HCT116 (cell line): ENCODE measurements around the gene IFI30. TPM values are rescaled to one million over a fixed set of nuclear protein-coding genes. Genes with fewer than 3 reads are reported as not detected.

ENCODE experiments used
- ATAC-seq: fragments of 200-7000 bp; cut with Tn5 transposase; 2 replicates; pipeline ENCODE4 v1.9.1; 2020; ENCODE audit warnings: mild to moderate bottlenecking, moderate library complexity
- BruUV-seq: library from RNA; stranded (reverse); fragments of 400-500 nt; replicated peaks from 2 replicates; lab custom pipeline; 2021; lab: Mats Ljungman, UMichigan
- CTCF ChIA-PET: fragments of 300-600 bp; sonication (Branson Sonifier 250); formaldehyde crosslinking; loops from one replicate; lab custom pipeline; 2021; ENCODE audit warnings: antibody characterized with exemption; lab: Charles Lee
- POLR2A ChIA-PET: fragments of 300-600, 350-600 bp; sonication (Branson Sonifier 250); formaldehyde crosslinking; loops from one replicate; lab custom pipeline; 2021; ENCODE audit warnings: antibody characterized with exemption; lab: Charles Lee
- RAD21 ChIA-PET, 2 experiments: fragments of 300-600 bp; sonication (Branson Sonifier 250); formaldehyde crosslinking; loops; one replicate each; lab custom pipeline; 2023; ENCODE audit warnings: low total read pairs in 2 of 2; ENCODE audit not compliant: uncharacterized antibody in 2 of 2, unreplicated experiment in 2 of 2, low non-redundant PET in 1 of 2; lab: Charles Lee
- DNase-seq: peaks from one replicate; pipeline ENCODE4 v3.0.0-alpha.2; 2010; ENCODE audit warnings: low read depth, low spot score
- H2AFZ ChIP-seq: fragments of 200-600 bp; shearing (Covaris generic), sonication (generic); 2 replicates; pipeline ENCODE4 v1.6.1; 2017; ENCODE audit warnings: low read depth, mixed run types, mixed read lengths, antibody characterized with exemption, low read length; ENCODE audit not compliant: poor library complexity, severe bottlenecking
- H3K27ac ChIP-seq: 2 replicates; pipeline ENCODE4 v1.5.1; 2012; ENCODE audit warnings: low read depth, low read length
- H3K27me3 ChIP-seq: fragments of 200-600 bp; sonication (generic); 2 replicates; pipeline ENCODE4 v1.6.1; 2016; ENCODE audit warnings: mixed run types, low read length, mixed read lengths; ENCODE audit not compliant: insufficient read depth
- H3K36me3 ChIP-seq, 2 experiments: fragments of 200-500 bp in 1 of 2; fragments of 200-600 bp in 1 of 2; sonication (Bioruptor generic) in 1 of 2; sonication (generic) in 1 of 2; 2 replicates each; pipeline versions ENCODE4 v1.5.1 to v1.6.1; 2014 to 2016; ENCODE audit warnings: low read length in 2 of 2, inconsistent platforms in 1 of 2, mixed read lengths in 1 of 2, mixed run types in 1 of 2; ENCODE audit not compliant: insufficient read depth in 2 of 2, control insufficient read depth in 1 of 2
- H3K4me1 ChIP-seq, 2 experiments: fragments of 200-600 bp in 1 of 2; sonication (generic) in 1 of 2; 2 replicates each; pipeline versions ENCODE4 v1.5.1 to v1.6.1; 2012 to 2017; ENCODE audit warnings: low read length in 2 of 2, inconsistent platforms in 1 of 2, mild to moderate bottlenecking in 1 of 2, mixed read lengths in 1 of 2, mixed run types in 1 of 2, moderate library complexity in 1 of 2; ENCODE audit not compliant: insufficient read depth in 2 of 2, control insufficient read depth in 1 of 2
- H3K4me2 ChIP-seq: fragments of 200-600 bp; sonication (generic); 2 replicates; pipeline ENCODE4 v1.6.1; 2017; ENCODE audit warnings: mixed run types, low read length, mixed read lengths
- H3K4me3 ChIP-seq, 2 experiments: fragments of 200-600 bp in 1 of 2; sonication (generic) in 1 of 2; replicated peaks in 1 of 2; 2 replicates each; pipeline ENCODE4 v1.5.1; 2011 to 2016; ENCODE audit warnings: low read length in 2 of 2, control low read depth in 1 of 2, low read depth in 1 of 2, mild to moderate bottlenecking in 1 of 2, mixed read lengths in 1 of 2, mixed run types in 1 of 2
- H3K79me2 ChIP-seq: fragments of 200-600 bp; sonication (generic); 2 replicates; pipeline ENCODE4 v1.6.1; 2017; ENCODE audit warnings: mild to moderate bottlenecking, mixed run types, low read length, moderate library complexity, mixed read lengths; ENCODE audit not compliant: insufficient read depth
- H3K9ac ChIP-seq: fragments of 200-600 bp; sonication (generic); 2 replicates; pipeline ENCODE4 v1.6.1; 2016; ENCODE audit warnings: low read length, mixed read lengths
- H3K9me2 ChIP-seq: fragments of 200-600 bp; sonication (generic), shearing (Covaris generic); 2 replicates; pipeline ENCODE4 v1.6.1; 2017; ENCODE audit warnings: mixed run types, mild to moderate bottlenecking, moderate library complexity; ENCODE audit not compliant: insufficient read depth
- H3K9me3 ChIP-seq, 2 experiments: fragments of 200-500 bp in 1 of 2; fragments of 200-600 bp in 1 of 2; sonication (Bioruptor generic) in 1 of 2; sonication (generic) in 1 of 2; 2 replicates each; pipeline ENCODE4 v1.6.1; 2014 to 2017; ENCODE audit warnings: low read length in 2 of 2, mixed read lengths in 2 of 2, inconsistent platforms in 1 of 2, low read depth in 1 of 2, mild to moderate bottlenecking in 1 of 2, mixed run types in 1 of 2, moderate library complexity in 1 of 2; ENCODE audit not compliant: control insufficient read depth in 1 of 2, insufficient read depth in 1 of 2
- H4K20me1 ChIP-seq: fragments of 200-600 bp; sonication (generic), shearing (Covaris generic); 2 replicates; pipeline ENCODE4 v1.6.1; 2017; ENCODE audit warnings: mixed run types, mild to moderate bottlenecking, moderate library complexity; ENCODE audit not compliant: insufficient read depth
- CEBPB ChIP-seq: IDR thresholded peaks from 2 replicates; pipeline ENCODE4 v1.6.1; 2012; ENCODE audit warnings: low read depth
- EGR1 ChIP-seq: IDR thresholded peaks from 2 replicates; pipeline ENCODE4 v1.6.1; 2012; ENCODE audit warnings: low read depth
- ELF1 ChIP-seq: IDR thresholded peaks from 2 replicates; pipeline ENCODE4 v1.6.1; 2012; ENCODE audit warnings: low read depth, borderline replicate concordance
- FOSL1 ChIP-seq: IDR thresholded peaks from 2 replicates; pipeline ENCODE4 v1.6.1; 2012; ENCODE audit warnings: low read depth
- MAX ChIP-seq: IDR thresholded peaks from 2 replicates; pipeline ENCODE4 v1.6.1; 2012
- RAD21 ChIP-seq: IDR thresholded peaks from 2 replicates; pipeline ENCODE4 v1.6.1; 2012; ENCODE audit warnings: low read depth, mild to moderate bottlenecking
- REST ChIP-seq: IDR thresholded peaks from 2 replicates; pipeline ENCODE4 v1.6.1; 2012; ENCODE audit warnings: low read depth
- intact Hi-C: fragments of 100-400 bp; cut with micrococcal nuclease; formaldehyde crosslinking; loops from 2 replicates; pipeline ENCODE4 v1.10.0; 2022
- total RNA-seq: library from RNA; stranded (reverse); gene quantifications from one replicate; pipeline ENCODE4 v1.2.1, GENCODE V29; 2021; ENCODE audit not compliant: unreplicated experiment

IFI30 gene
- total RNA-seq, 1 experiment from 2014 or later: 64.6 TPM

GRCh38 chr19:18179957-18180356 lies 6.3 kb downstream of the IFI30 start:
- Histone ChIP-seq H3K36me3 (peaks cover 8 to 13% of the 10 kb centered on the region in 2 experiments; a peak in 2 of 4 replicates), H3K4me1 (peaks cover 9% of the 10 kb centered on the region in 2 experiments), H4K20me1 (no peaks in the 10 kb centered on the region), H3K79me2 (peaks cover 6% of the 10 kb centered on the region; the same call in 1 of the 2 replicates), H3K27ac (no peak overlapping the region), H3K4me3 (no peak overlapping the region), H2AFZ (no peak overlapping the region), H3K9me3 (no peaks in the 10 kb centered on the region), H3K9ac (no peak overlapping the region), H3K9me2 (no peaks in the 10 kb centered on the region), H3K27me3 (no peaks in the 10 kb centered on the region), H3K4me2 (no peak overlapping the region)
- ChIA-PET POLR2A (interaction anchor here (0.6 to 0.8 kb wide), 2 partner anchors 11 to 73 kb away, joined by 3 read pairs; no protein-coding TSS in a partner anchor), RAD21 (no interaction called here), CTCF (no interaction called here)
- TF ChIP-seq MAX (no peak), EGR1 (no peak), FOSL1 (no peak), ELF1 (no peak), CEBPB (no peak), REST (no peak), RAD21 (no peak)
- intact Hi-C loops: no loop called here
- no TSS peak for BruUV-seq
- DNase-seq (no peak), ATAC-seq (no peak)
